GM23248 (cell line): ENCODE data around the gene MYO1D. TPM values are rescaled to one million over a fixed set of nuclear protein-coding genes. Genes with fewer than 3 reads are reported as not detected.
A peak's percentile ranks its signal among the peaks of the same experiment; 100 is the strongest.

Source experiments
- DNase-seq: peaks from one replicate; pipeline ENCODE4 v3.0.0-alpha.2; 2015
- H2AFZ ChIP-seq: fragments of 200-600 bp; sonication (generic); 2 replicates; pipeline ENCODE4 v1.6.1; 2016; ENCODE audit warnings: antibody characterized with exemption
- H3F3A ChIP-seq: fragments of 200-600 bp; sonication (generic); 2 replicates; pipeline ENCODE4 v1.6.1; 2016; ENCODE audit warnings: mild to moderate bottlenecking, antibody characterized with exemption, mixed run types; ENCODE audit not compliant: insufficient read depth
- H3K27ac ChIP-seq: fragments of 200-600 bp; sonication (generic); 2 replicates; pipeline ENCODE4 v1.5.1; 2016; ENCODE audit warnings: mild to moderate bottlenecking
- H3K27me3 ChIP-seq: fragments of 200-600 bp; sonication (generic); replicated peaks from 2 replicates; pipeline ENCODE4 v1.6.1; 2016; ENCODE audit warnings: mild to moderate bottlenecking; ENCODE audit not compliant: insufficient read depth
- H3K36me3 ChIP-seq: fragments of 200-600 bp; sonication (generic); 2 replicates; pipeline ENCODE4 v1.6.1; 2016; ENCODE audit warnings: low read depth, mild to moderate bottlenecking
- H3K4me1 ChIP-seq: fragments of 200-600 bp; sonication (generic); 2 replicates; pipeline ENCODE4 v1.6.1; 2016; ENCODE audit warnings: mild to moderate bottlenecking; ENCODE audit not compliant: insufficient read depth
- H3K4me2 ChIP-seq: fragments of 200-600 bp; sonication (generic); one replicate; pipeline ENCODE4 v1.6.1; 2016; ENCODE audit warnings: mild to moderate bottlenecking; ENCODE audit not compliant: unreplicated experiment
- H3K4me3 ChIP-seq: fragments of 200-600 bp; sonication (generic); 2 replicates; pipeline ENCODE4 v1.5.1; 2016; ENCODE audit warnings: mild to moderate bottlenecking
- H3K79me2 ChIP-seq: fragments of 200-600 bp; sonication (generic); 2 replicates; pipeline ENCODE4 v1.6.1; 2016; ENCODE audit warnings: mild to moderate bottlenecking; ENCODE audit not compliant: insufficient read depth
- H3K9ac ChIP-seq: fragments of 200-600 bp; sonication (generic); 2 replicates; pipeline ENCODE4 v1.6.1; 2016; ENCODE audit warnings: mild to moderate bottlenecking
- H3K9me2 ChIP-seq: fragments of 200-600 bp; sonication (generic); 2 replicates; pipeline ENCODE4 v1.6.1; 2016; ENCODE audit warnings: mixed run types, mild to moderate bottlenecking, moderate library complexity; ENCODE audit not compliant: insufficient read depth
- H3K9me3 ChIP-seq: fragments of 200-600 bp; sonication (generic); one replicate; pipeline ENCODE4 v1.6.1; 2017; ENCODE audit warnings: low read depth
- H4K20me1 ChIP-seq: fragments of 200-600 bp; sonication (generic); 2 replicates; pipeline ENCODE4 v1.6.0; 2016; ENCODE audit not compliant: insufficient read depth
- EZH2 ChIP-seq: fragments of 200-600 bp; sonication (generic); IDR thresholded peaks from 2 replicates; pipeline ENCODE4 v1.6.1; 2018; ENCODE audit warnings: antibody characterized with exemption, mild to moderate bottlenecking; ENCODE audit not compliant: insufficient read depth, poor library complexity, severe bottlenecking
- EZH2phosphoT487 ChIP-seq: fragments of 200-600 bp; sonication (generic); IDR thresholded peaks from 2 replicates; pipeline ENCODE4 v1.6.1; 2018; ENCODE audit warnings: antibody characterized with exemption, moderate library complexity, mild to moderate bottlenecking, low read depth; ENCODE audit not compliant: insufficient read depth
- WGBS, 2 experiments: methylation state at CpG; one replicate each; pipeline ENCODE4 v1.1.6; 2015 to 2017; ENCODE audit warnings: low lambda C conversion rate in 2 of 2, low coverage in 1 of 2; ENCODE audit errors: missing lambda C conversion rate in 2 of 2; 5-methylcytosine and 5-hydroxymethylcytosine counted together
- in situ Hi-C: fragments of 300-500 bp; cut with MboI; formaldehyde crosslinking; loops from 2 replicates; pipeline ENCODE4 v1.15.0; 2020
- polyA plus RNA-seq: library from polyadenylated mRNA; unstranded; fragments of >200 nt; fragmentation: Nextera tagmentation; extraction: Ambion mirVana; gene quantifications from 2 replicates; pipeline ENCODE4 v1.2.1, GENCODE V29; 2016
- total RNA-seq: library from RNA; depleted of rRNA; stranded (reverse); fragments of >200 nt; shearing (Covaris generic); gene quantifications from 2 replicates; pipeline ENCODE4 v1.2.3, GENCODE V29; 2014

MYO1D gene
- total and polyA plus RNA-seq, 2 experiments from 2014 or later = 54.1 to 99.5 TPM

GRCh38 chr17:32820440-32820839 lies 56.5 kb downstream of the MYO1D start:
- H4K20me1 ChIP-seq = no peaks in the 10 kb centered on the region
- H3K9me3 ChIP-seq = no peaks in the 10 kb centered on the region
- peaks cover 24% of the 10 kb centered on the region for H3K4me1 ChIP-seq
- no peak overlapping the region for H3K9ac ChIP-seq
- DNase-seq = no peak
- WGBS, 2 experiments = 98% methylated on average over 2 of the region's 2 CpGs
- peaks cover 16% of the 10 kb centered on the region for H3F3A ChIP-seq
- peaks cover 74% of the 10 kb centered on the region for H3K79me2 ChIP-seq
- no peak overlapping the region for H3K4me2 ChIP-seq
- H3K27ac ChIP-seq = no peak overlapping the region
- no peak for TF ChIP-seq EZH2
- TF ChIP-seq EZH2phosphoT487 = no peak
- no peak overlapping the region for H2AFZ ChIP-seq
- H3K36me3 ChIP-seq = no peaks in the 10 kb centered on the region
- H3K27me3 ChIP-seq = no peaks in the 10 kb centered on the region
- no peaks in the 10 kb centered on the region for H3K9me2 ChIP-seq
- in situ Hi-C loops = no loop called here
- no peak overlapping the region for H3K4me3 ChIP-seq

- no peak for TF ChIP-seq EZH2
- no peak for TF ChIP-seq EZH2phosphoT487
- Histone ChIP-seq H3K4me2 (peak overlapping the region; percentile 82), H3K4me1 (peaks cover 24% of the 10 kb centered on the region), H3F3A (peaks cover 16% of the 10 kb centered on the region), H3K27me3 (no peaks in the 10 kb centered on the region), H3K4me3 (no peak overlapping the region), H4K20me1 (no peaks in the 10 kb centered on the region), H3K36me3 (no peaks in the 10 kb centered on the region), H3K79me2 (peaks cover 74% of the 10 kb centered on the region), H3K9me2 (no peaks in the 10 kb centered on the region), H3K9ac (peak overlapping the region; percentile 58), H2AFZ (no peak overlapping the region), H3K27ac (peak overlapping the region; percentile 83), H3K9me3 (no peaks in the 10 kb centered on the region)
- DNase-seq = no peak
- 97% methylated on average over 2 of the region's 2 CpGs for WGBS, 2 experiments
- in situ Hi-C loops = no loop called here
These were observed 57.1 kb downstream of the MYO1D start for GRCh38 chr17:32819787-32820186.

- H2AFZ ChIP-seq = peak overlapping the region; percentile 24
- peak; percentile 70 for DNase-seq
- H3K4me2 ChIP-seq = peak overlapping the region; percentile 82
These were observed 57.9 kb downstream of the MYO1D start for GRCh38 chr17:32819035-32819434.

GRCh38 chr17:32815460-32815859 lies 61.5 kb downstream of the MYO1D start:
- 77 to 87% methylated on average over 3 of the region's 3 CpGs for WGBS, 2 experiments
- H3K4me3 ChIP-seq = no peak overlapping the region
- H2AFZ ChIP-seq = no peak overlapping the region
- no peak for DNase-seq
- no peak for TF ChIP-seq EZH2phosphoT487
- TF ChIP-seq EZH2 = no peak
- H3K9ac ChIP-seq = no peak overlapping the region
- peaks cover 39% of the 10 kb centered on the region for H3K4me1 ChIP-seq
- H3K9me2 ChIP-seq = no peaks in the 10 kb centered on the region; the same call in 1 of the 2 replicates
- no peaks in the 10 kb centered on the region for H3K9me3 ChIP-seq
- H3F3A ChIP-seq = peaks cover 33% of the 10 kb centered on the region
- in situ Hi-C loops = no loop called here
- no peak overlapping the region for H3K4me2 ChIP-seq
- no peaks in the 10 kb centered on the region for H3K36me3 ChIP-seq
- H3K27me3 ChIP-seq = no peaks in the 10 kb centered on the region
- peaks cover 61% of the 10 kb centered on the region for H3K79me2 ChIP-seq
- H4K20me1 ChIP-seq = no peaks in the 10 kb centered on the region
- no peak overlapping the region for H3K27ac ChIP-seq

More at GRCh38 chr17:32819035-32819434, 57.9 kb downstream of the MYO1D start:
- Histone ChIP-seq H3K9me3 (no peaks in the 10 kb centered on the region), H3K27me3 (no peaks in the 10 kb centered on the region), H3K79me2 (peaks cover 74% of the 10 kb centered on the region), H4K20me1 (no peaks in the 10 kb centered on the region), H3F3A (peaks cover 16% of the 10 kb centered on the region), H3K4me3 (peak overlapping the region; percentile 35), H3K27ac (peak overlapping the region; percentile 83), H3K4me1 (peaks cover 24% of the 10 kb centered on the region), H3K9ac (peak overlapping the region; percentile 58), H3K36me3 (no peaks in the 10 kb centered on the region), H3K9me2 (no peaks in the 10 kb centered on the region)
- 4 to 7% methylated on average over 4 of the region's 4 CpGs for WGBS, 2 experiments
- no peak for TF ChIP-seq EZH2phosphoT487
- no peak for TF ChIP-seq EZH2
- in situ Hi-C loops = no loop called here

- H3F3A ChIP-seq = peaks cover 30% of the 10 kb centered on the region
- H3K27me3 ChIP-seq = no peaks in the 10 kb centered on the region
- no peak for DNase-seq
- WGBS, 2 experiments = 97 to 99% methylated on average over 7 of the region's 7 CpGs
- TF ChIP-seq EZH2 (no peak), EZH2phosphoT487 (no peak)
- H3K79me2 ChIP-seq = peaks cover 58% of the 10 kb centered on the region
- no peaks in the 10 kb centered on the region; the same call in 1 of the 2 replicates for H3K9me2 ChIP-seq
- H3K4me2 ChIP-seq = no peak overlapping the region
- peaks cover 39% of the 10 kb centered on the region for H3K4me1 ChIP-seq
- H2AFZ ChIP-seq = no peak overlapping the region
- no peaks in the 10 kb centered on the region for H3K9me3 ChIP-seq
- H3K27ac ChIP-seq = no peak overlapping the region
- H3K4me3 ChIP-seq = no peak overlapping the region
- in situ Hi-C loops = no loop called here
- H4K20me1 ChIP-seq = no peaks in the 10 kb centered on the region
- H3K36me3 ChIP-seq = no peaks in the 10 kb centered on the region
- no peak overlapping the region for H3K9ac ChIP-seq
These were observed 62.1 kb downstream of the MYO1D start for GRCh38 chr17:32814836-32815235.
